Renal cortical epithelial cell (primary cell): ENCODE results near the gene TJP3. TPM values are rescaled to one million over a fixed set of nuclear protein-coding genes. Genes with fewer than 3 reads are reported as not detected.
A peak's percentile ranks its signal among the peaks of the same experiment; 100 is the strongest.

ENCODE experiments used
- DNase-seq: peaks from one replicate; pipeline ENCODE4 v3.0.0-alpha.2; 2011; ENCODE audit warnings: low read depth
- total RNA-seq: library from RNA; depleted of rRNA; stranded (reverse); fragments of >200 nt; gene quantifications from 2 replicates; pipeline ENCODE4 v1.2.3, GENCODE V29; 2014

Gene TJP3
- total RNA-seq, 1 donor from 2014 or later = 1.1 TPM

GRCh38 chr19:3691726-3692125 lies 16.5 kb upstream of the TJP3 start:
- DNase-seq = no peak

GRCh38 chr19:3692141-3693024 lies 15.8 kb upstream of the TJP3 start:
- no peak for DNase-seq

GRCh38 chr19:3693025-3693925 lies 14.9 kb upstream of the TJP3 start:
- no peak for DNase-seq

GRCh38 chr19:3694361-3695123 lies 13.6 kb upstream of the TJP3 start:
- DNase-seq = no peak

GRCh38 chr19:3695124-3695733 lies 13.0 kb upstream of the TJP3 start:
- DNase-seq = no peak

GRCh38 chr19:3695986-3696659 lies 12.1 kb upstream of the TJP3 start:
- no peak for DNase-seq

- no peak for DNase-seq
Observed at GRCh38 chr19:3696660-3696995, 11.6 kb upstream of the TJP3 start.

GRCh38 chr19:3697094-3697493 lies 11.1 kb upstream of the TJP3 start:
- no peak for DNase-seq

- DNase-seq = no peak
Observed at GRCh38 chr19:3697671-3698385, 10.4 kb upstream of the TJP3 start.

GRCh38 chr19:3698386-3698950 lies 9.7 kb upstream of the TJP3 start:
- no peak for DNase-seq

GRCh38 chr19:3698974-3699740 lies 9.0 kb upstream of the TJP3 start:
- DNase-seq = no peak

- DNase-seq = no peak
Observed at GRCh38 chr19:3699741-3700241, 8.4 kb upstream of the TJP3 start.

GRCh38 chr19:3700242-3701032 lies 7.7 kb upstream of the TJP3 start, which contains the start of gene PIP5K1C:
PIP5K1C (minus strand) TSS chr19:3700468; CDS start chr19:3700390, 78 bp downstream.
- DNase-seq = peak; percentile 52

GRCh38 chr19:3701200-3701599 lies 7.0 kb upstream of the TJP3 start:
- no peak for DNase-seq

- DNase-seq = no peak
Observed at GRCh38 chr19:3707868-3708206, 347 bp upstream of the TJP3 start.

- DNase-seq = peak; percentile 59
Observed at GRCh38 chr19:3710265-3710812, 2.2 kb downstream of the TJP3 start.

GRCh38 chr19:3712663-3713611 lies 4.8 kb downstream of the TJP3 start:
- DNase-seq = no peak
